Endothelial cell of umbilical vein (primary cell): ENCODE measurements around the gene PSG11. TPM values are rescaled to one million over a fixed set of nuclear protein-coding genes. Genes with fewer than 3 reads are reported as not detected.
"Not testable (repeated sequence)": the region's sequence is repeated elsewhere in the genome, so short reads cannot be mapped to it uniquely, and the experiment has no call there.

ENCODE experiments used
- BruUV-seq: library from RNA; stranded (reverse); fragments of 400-500 nt; replicated peaks from 2 replicates; lab custom pipeline; 2021; lab: Mats Ljungman, UMichigan
- CTCF ChIA-PET: fragments of 300-600, 350-600 bp; sonication (Branson Sonifier 250); formaldehyde crosslinking; loops from one replicate; lab custom pipeline; 2021; ENCODE audit warnings: antibody characterized with exemption, inconsistent platforms; lab: Charles Lee
- POLR2A ChIA-PET: fragments of 300-600, 350-600 bp; sonication (Branson Sonifier 250); formaldehyde crosslinking; loops from one replicate; lab custom pipeline; 2021; ENCODE audit warnings: antibody characterized with exemption, inconsistent platforms; lab: Charles Lee
- DNase-seq: peaks from one replicate; pipeline ENCODE4 v3.0.0-alpha.2; 2011; ENCODE audit warnings: low read depth, low spot score
- FAIRE-seq: peaks from 2 replicates; lab custom pipeline; 2011; peaks lifted over from hg19 to GRCh38; lab: Jason Lieb, UNC
- H2AFZ ChIP-seq: 2 replicates; pipeline ENCODE4 v1.6.0; 2012; ENCODE audit warnings: low read depth, low read length, control low read depth, inconsistent platforms
- H3K27ac ChIP-seq: 2 replicates; pipeline ENCODE4 v1.5.1; 2011; ENCODE audit warnings: low read depth, mild to moderate bottlenecking, control low read depth, low read length, moderate library complexity; ENCODE audit not compliant: insufficient read depth
- H3K27me3 ChIP-seq, 2 experiments: 2 replicates each; pipeline versions ENCODE4 v1.6.0 to v1.6.1; 2011; ENCODE audit warnings: low read length in 2 of 2, mixed read lengths in 1 of 2; ENCODE audit not compliant: control insufficient read depth in 2 of 2, insufficient read depth in 2 of 2
- H3K36me3 ChIP-seq, 2 experiments: 2 replicates in 1 of 2; 3 replicates in 1 of 2; pipeline ENCODE4 v1.5.1; 2011; ENCODE audit warnings: low read length in 2 of 2, mild to moderate bottlenecking in 1 of 2, moderate library complexity in 1 of 2; ENCODE audit not compliant: control insufficient read depth in 2 of 2, insufficient read depth in 2 of 2; ENCODE audit errors: extremely low read depth in 1 of 2
- H3K4me1 ChIP-seq: 3 replicates; pipeline ENCODE4 v1.5.1; 2011; ENCODE audit warnings: mild to moderate bottlenecking, low read length; ENCODE audit not compliant: control insufficient read depth, insufficient read depth; ENCODE audit errors: extremely low read depth
- H3K4me2 ChIP-seq: 2 replicates; pipeline ENCODE4 v1.6.1; 2011; ENCODE audit warnings: low read length, control low read depth, mixed read lengths; ENCODE audit not compliant: insufficient read depth
- H3K4me3 ChIP-seq, 3 experiments: fragments of 200-600 bp in 1 of 3; sonication (generic), shearing (Covaris generic) in 1 of 3; replicated peaks in 1 of 3; 2 replicates each; pipeline ENCODE4 v1.5.1; 2011 to 2016; ENCODE audit warnings: control low read depth in 3 of 3, low read length in 3 of 3, mild to moderate bottlenecking in 2 of 3, inconsistent platforms in 1 of 3, low read depth in 1 of 3, moderate library complexity in 1 of 3; ENCODE audit not compliant: insufficient read depth in 1 of 3
- H3K79me2 ChIP-seq: 2 replicates; pipeline ENCODE4 v1.6.0; 2012; ENCODE audit warnings: low read length, inconsistent platforms; ENCODE audit not compliant: control insufficient read depth, insufficient read depth
- H3K9ac ChIP-seq: replicated peaks from 2 replicates; pipeline ENCODE3; 2011; ENCODE audit warnings: low read length, control low read depth; ENCODE audit not compliant: insufficient read depth; ENCODE audit errors: extremely low read depth
- H3K9me1 ChIP-seq: replicated peaks from 3 replicates; pipeline ENCODE4 v1.6.0; 2011; ENCODE audit warnings: mild to moderate bottlenecking, low read length; ENCODE audit not compliant: control insufficient read depth, insufficient read depth; ENCODE audit errors: extremely low read depth
- H3K9me3 ChIP-seq: replicated peaks from 2 replicates; pipeline ENCODE4 v1.5.1; 2012; ENCODE audit warnings: low read length, inconsistent platforms; ENCODE audit not compliant: control insufficient read depth, insufficient read depth
- H4K20me1 ChIP-seq: replicated peaks from 2 replicates; pipeline ENCODE3; 2011; ENCODE audit warnings: mild to moderate bottlenecking, low read length; ENCODE audit not compliant: control insufficient read depth, insufficient read depth; ENCODE audit errors: extremely low read depth
- EZH2 ChIP-seq: IDR thresholded peaks from 2 replicates; pipeline ENCODE4 v1.6.1; 2012; ENCODE audit warnings: borderline replicate concordance, low read depth, mild to moderate bottlenecking, moderate library complexity, low read length, inconsistent platforms; ENCODE audit not compliant: severe bottlenecking
- FOS ChIP-seq: IDR thresholded peaks from 2 replicates; pipeline ENCODE4 v1.6.1; 2011; ENCODE audit warnings: mild to moderate bottlenecking, low read length, moderate library complexity, borderline replicate concordance; ENCODE audit not compliant: insufficient read depth
- GATA2 ChIP-seq: IDR thresholded peaks from 2 replicates; pipeline ENCODE4 v1.7.0; 2011; ENCODE audit warnings: low read depth, mild to moderate bottlenecking, moderate library complexity, mixed read lengths, low read length; ENCODE audit not compliant: insufficient read length, insufficient read depth
- POLR2A ChIP-seq: IDR thresholded peaks from 2 replicates; pipeline ENCODE4 v1.6.1; 2012; ENCODE audit warnings: low read depth, mild to moderate bottlenecking, control low read depth, low read length
- POLR2AphosphoS5 ChIP-seq: IDR thresholded peaks from 2 replicates; pipeline ENCODE4 v1.6.1; 2012; ENCODE audit warnings: low read depth, mild to moderate bottlenecking, control low read depth, low read length, moderate library complexity; ENCODE audit not compliant: insufficient read depth
- dilution Hi-C: fragments of 300-500 bp; cut with MboI; formaldehyde crosslinking; loops from one replicate; pipeline ENCODE4 v1.15.0; 2019; ENCODE audit warnings: low sequenced_read_pairs; ENCODE audit not compliant: extremely low pct_ligation_motif_present
- intact Hi-C: fragments of 100-400 bp; cut with micrococcal nuclease; formaldehyde crosslinking; loops from one replicate; pipeline ENCODE4 v1.10.0; 2022
- polyA plus RNA-seq, 4 experiments: library from polyadenylated mRNA; depleted of rRNA in 3 of 4; stranded (reverse) in 3 of 4; unstranded in 1 of 4; fragments of >200 nt; gene quantifications; 2 replicates each; pipeline versions ENCODE4 v1.2.1 to v1.2.3, GENCODE V29; 2011 to 2012; ENCODE audit warnings: missing spikeins in 1 of 4
- total RNA-seq: library from RNA; stranded (reverse); gene quantifications from 2 replicates; pipeline ENCODE4 v1.2.3, GENCODE V29; 2021
- TF ChIP-seq, protein P1 (sequence below), 2 donors: IDR thresholded peaks; 1 replicate in 1 of 2; 2 replicates in 1 of 2; pipeline ENCODE4 v1.5.1; 2011; ENCODE audit warnings: low read length in 2 of 2, mild to moderate bottlenecking in 2 of 2, moderate library complexity in 2 of 2, control low read depth in 1 of 2, inconsistent platforms in 1 of 2, low read depth in 1 of 2; ENCODE audit not compliant: insufficient read depth in 1 of 2; ENCODE audit errors: extremely low read depth in 1 of 2
- TF ChIP-seq, protein P2 (sequence below): IDR thresholded peaks from 2 replicates; pipeline ENCODE4 v1.6.1; 2011; ENCODE audit not compliant: insufficient read depth, insufficient read length

The PSG11 gene
- total and polyA plus RNA-seq, 2 donors (not counting 3 experiments of a cell fraction or from before 2014, with no cell fraction given): not detected

DNA sequence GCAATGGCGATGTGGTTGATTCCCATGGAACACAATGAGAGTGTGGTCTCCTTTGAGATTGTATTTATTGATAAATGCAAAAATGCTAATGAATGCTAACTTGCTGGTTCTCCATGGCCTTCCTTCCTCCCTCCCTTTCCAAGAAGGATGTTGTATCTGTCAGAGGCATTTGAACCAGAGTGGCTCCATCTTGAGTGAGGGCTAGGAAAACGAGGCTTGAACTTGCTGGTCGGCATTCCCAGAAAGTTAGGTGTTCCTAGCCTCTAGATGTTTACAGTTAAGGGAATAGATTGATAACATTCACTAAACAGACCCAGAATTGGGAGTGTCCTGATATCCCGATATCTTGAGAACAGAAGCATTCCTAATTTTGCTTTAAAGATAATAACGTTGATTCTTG is 54.8 kb downstream of the PSG11 start:
- POLR2A ChIA-PET, DNase-seq, CTCF ChIA-PET, intact Hi-C loops, H3K4me3 ChIP-seq, H3K27me3 ChIP-seq, H3K9me3 ChIP-seq, H2AFZ ChIP-seq, H3K9me1 ChIP-seq, H3K4me1 ChIP-seq, H4K20me1 ChIP-seq, H3K27ac ChIP-seq, BruUV-seq, H3K9ac ChIP-seq, H3K4me2 ChIP-seq, H3K79me2 ChIP-seq, H3K36me3 ChIP-seq, FAIRE-seq, dilution Hi-C loops: not testable (repeated sequence)

DNA sequence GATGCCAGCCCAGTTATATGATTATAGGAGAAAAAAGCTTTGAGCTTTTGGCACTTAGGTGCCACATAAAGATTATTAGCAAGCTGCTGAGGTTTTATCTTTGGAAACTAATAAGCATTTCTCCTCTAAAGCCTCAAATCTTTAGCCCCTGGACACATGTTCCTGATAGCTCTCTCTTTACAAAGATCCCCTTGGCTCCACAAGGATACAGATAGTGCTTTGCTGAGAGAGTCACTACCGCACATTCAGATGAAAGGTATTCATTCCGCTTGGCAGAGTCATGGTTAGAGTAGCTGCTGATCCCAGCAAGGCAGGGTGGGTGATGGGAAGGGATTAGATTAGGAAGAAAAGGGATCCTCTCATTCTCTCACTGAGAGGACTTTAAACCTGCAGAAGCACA is 61.1 kb downstream of the PSG11 start:
- BruUV-seq: no TSS peak
- H3K9me1 ChIP-seq: no peaks in the 10 kb centered on the region
- H3K4me2 ChIP-seq: no peak overlapping the region
- no peaks in the 10 kb centered on the region for H3K27me3 ChIP-seq
- FAIRE-seq (no peak), DNase-seq (no peak)
- no peak overlapping the region for H3K9ac ChIP-seq
- POLR2A ChIA-PET: no interaction called here
- no peak overlapping the region for H3K27ac ChIP-seq
- no peaks in the 10 kb centered on the region for H3K36me3 ChIP-seq
- no peaks in the 10 kb centered on the region for H4K20me1 ChIP-seq
- CTCF ChIA-PET: no interaction called here
- H3K4me1 ChIP-seq: no peaks in the 10 kb centered on the region
- H3K4me3 ChIP-seq: no peak overlapping the region
- intact Hi-C loops (no loop called here), dilution Hi-C loops (no loop called here)
- H2AFZ ChIP-seq: no peak overlapping the region
- TF ChIP-seq GATA2 (no peak), EZH2 (no peak), POLR2A (no peak), POLR2AphosphoS5 (no peak), FOS (no peak)
- TF ChIP-seq, protein P1, sequence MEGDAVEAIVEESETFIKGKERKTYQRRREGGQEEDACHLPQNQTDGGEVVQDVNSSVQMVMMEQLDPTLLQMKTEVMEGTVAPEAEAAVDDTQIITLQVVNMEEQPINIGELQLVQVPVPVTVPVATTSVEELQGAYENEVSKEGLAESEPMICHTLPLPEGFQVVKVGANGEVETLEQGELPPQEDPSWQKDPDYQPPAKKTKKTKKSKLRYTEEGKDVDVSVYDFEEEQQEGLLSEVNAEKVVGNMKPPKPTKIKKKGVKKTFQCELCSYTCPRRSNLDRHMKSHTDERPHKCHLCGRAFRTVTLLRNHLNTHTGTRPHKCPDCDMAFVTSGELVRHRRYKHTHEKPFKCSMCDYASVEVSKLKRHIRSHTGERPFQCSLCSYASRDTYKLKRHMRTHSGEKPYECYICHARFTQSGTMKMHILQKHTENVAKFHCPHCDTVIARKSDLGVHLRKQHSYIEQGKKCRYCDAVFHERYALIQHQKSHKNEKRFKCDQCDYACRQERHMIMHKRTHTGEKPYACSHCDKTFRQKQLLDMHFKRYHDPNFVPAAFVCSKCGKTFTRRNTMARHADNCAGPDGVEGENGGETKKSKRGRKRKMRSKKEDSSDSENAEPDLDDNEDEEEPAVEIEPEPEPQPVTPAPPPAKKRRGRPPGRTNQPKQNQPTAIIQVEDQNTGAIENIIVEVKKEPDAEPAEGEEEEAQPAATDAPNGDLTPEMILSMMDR (IDR thresholded peaks at IDR 0.05; ENCODE audit: extremely low read depth in 1 of 2, insufficient read depth in 1 of 2, low read depth in 1 of 2, low read length in 2 of 2): no peak
- TF ChIP-seq, protein P2, sequence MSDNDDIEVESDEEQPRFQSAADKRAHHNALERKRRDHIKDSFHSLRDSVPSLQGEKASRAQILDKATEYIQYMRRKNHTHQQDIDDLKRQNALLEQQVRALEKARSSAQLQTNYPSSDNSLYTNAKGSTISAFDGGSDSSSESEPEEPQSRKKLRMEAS: no peak
- no peaks in the 10 kb centered on the region for H3K9me3 ChIP-seq
- H3K79me2 ChIP-seq: no peaks in the 10 kb centered on the region
